Adrenal gland (tissue), 12 donors: ENCODE results near the gene ASIC3. TPM values are rescaled to one million over a fixed set of nuclear protein-coding genes. Genes with fewer than 3 reads are reported as not detected.

Source experiments
- DNase-seq, 7 donors: peaks; one replicate each; pipeline ENCODE4 v3.0.0-alpha.2; 2019 to 2020
- H3K27ac ChIP-seq, 5 donors: fragments of 200-600 bp; sonication (generic) in 4 of 5; 1 replicate in 3 of 5; 2 replicates in 2 of 5; pipeline versions ENCODE4 v1.5.1 to v1.8.0; 2016 to 2020; ENCODE audit warnings: mild to moderate bottlenecking in 1 of 5
- H3K27me3 ChIP-seq: fragments of 200-600 bp; 2 replicates; pipeline ENCODE4 v1.8.0; 2021
- H3K36me3 ChIP-seq, 2 donors: fragments of 200-600 bp; replicated peaks in 1 of 2; 1 replicate in 1 of 2; 2 replicates in 1 of 2; pipeline versions ENCODE4 v1.5.1 to v1.8.0; 2018 to 2022
- H3K4me1 ChIP-seq, 2 donors: fragments of 200-600 bp; replicated peaks in 1 of 2; 1 replicate in 1 of 2; 2 replicates in 1 of 2; pipeline versions ENCODE4 v1.5.1 to v1.8.0; 2018 to 2021
- H3K4me3 ChIP-seq, 4 donors: fragments of 200-600 bp; sonication (generic) in 3 of 4; one replicate each; pipeline ENCODE4 v1.5.1; 2016 to 2018
- H3K9me3 ChIP-seq, 3 donors: fragments of 200-600 bp; sonication (generic) in 1 of 3; replicated peaks in 1 of 3; 1 replicate in 2 of 3; 2 replicates in 1 of 3; pipeline versions ENCODE4 v1.5.1 to v1.8.0; 2016 to 2021
- CTCF ChIP-seq, 6 experiments: fragments of 450-650 bp in 4 of 6; fragments of 200-600 bp in 2 of 6; sonication (generic) in 1 of 6; IDR thresholded peaks; 1 replicate in 5 of 6; 2 replicates in 1 of 6; pipeline versions ENCODE4 v1.5.1 to v1.8.0; 2016 to 2021; ENCODE audit warnings: antibody characterized with exemption in 6 of 6, mild to moderate bottlenecking in 2 of 6, moderate library complexity in 1 of 6
- POLR2A ChIP-seq, 2 donors: fragments of 450-650 bp; IDR thresholded peaks; one replicate each; pipeline ENCODE4 v1.6.1; 2017; ENCODE audit warnings: antibody characterized with exemption in 2 of 2, mild to moderate bottlenecking in 2 of 2, moderate library complexity in 1 of 2
- WGBS, 4 donors: extraction: QIAGEN DNeasy Blood & Tissue Kit in 2 of 4; methylation state at CpG; one replicate each; pipeline versions ENCODE4 v1.1.5 to v1.1.7; 2013 to 2017; 5-methylcytosine and 5-hydroxymethylcytosine counted together
- intact Hi-C, 2 donors: fragments of 100-400 bp; cut with DNase I; formaldehyde crosslinking; loops; one replicate each; pipeline versions ENCODE4 v1.14.1 to v1.15.0; 2022 to 2023
- polyA plus RNA-seq, 3 donors: library from polyadenylated mRNA; stranded (reverse); fragments of 200-250 nt in 2 of 3; fragments of 350-450 nt in 1 of 3; fragmentation: Illumina TruSeq in 1 of 3; extraction: RNeasy Lipid Tissue Mini Kit (QIAGEN cat#74804) in 1 of 3; gene quantifications; one replicate each; pipeline ENCODE4 v1.2.3, GENCODE V29; 2013 to 2014
- total RNA-seq, 9 donors: library from RNA; depleted of rRNA in 4 of 9; stranded (reverse); fragments of >200 nt in 4 of 9; fragments of 120-200 nt in 1 of 9; fragmentation: NEBNext Ultra II Directional in 1 of 9; extraction: Animal tissue kit (Norgen Biotek cat#: 25700) in 1 of 9; gene quantifications; one replicate each; pipeline versions ENCODE4 v1.1.0 to v1.2.4, GENCODE V29; 2013 to 2023
- donor health status: healthy with polysubstance abuse.
- donor health status: Bipolar disorder and iron deficiency.
- donor health status: DM: yes; HTN: yes; CAD: no.
- donor health status: DM: no; HTN: no; CAD: no.
- donor health status: DM: no; HTN: no; CAD: no.
- donor health status: DM: yes; HTN: yes; CAD: no.

ASIC3 gene
- total and polyA plus RNA-seq, 12 donors, result 0.24 to 32.7 (median 1.3) TPM; not detected in 1

- 77 to 94% (median 86%) methylated on average over 2 to 23 of the region's 23 CpGs for WGBS, 4 donors
- TF ChIP-seq CTCF (IDR thresholded peaks at IDR 0.05) (no peak), POLR2A (IDR thresholded peaks at IDR 0.05) (no peak)
- no peaks in the 10 kb centered on the region for H3K9me3 ChIP-seq
- H3K4me1 ChIP-seq, result no peaks in the 10 kb centered on the region
- H3K36me3 ChIP-seq, result no peaks in the 10 kb centered on the region
- no peak overlapping the region for H3K4me3 ChIP-seq
- no peak for DNase-seq
- intact Hi-C loops, result no loop called here
- peak overlapping the region in 1 of 5 donors; percentile 63 for H3K27ac ChIP-seq
- H3K27me3 ChIP-seq, result no peaks in the 10 kb centered on the region
Measured at GRCh38 chr7:151006590-151007300, 41.6 kb upstream of the ASIC3 start.

- no peak for DNase-seq
- intact Hi-C loops, result no loop called here
Measured at GRCh38 chr7:151007469-151007898, 40.8 kb upstream of the ASIC3 start.

GRCh38 chr7:151008143-151008510 is 40.2 kb upstream of the ASIC3 start:
- no peaks in the 10 kb centered on the region for H3K27me3 ChIP-seq
- TF ChIP-seq CTCF (IDR thresholded peaks at IDR 0.05) (no peak), POLR2A (IDR thresholded peaks at IDR 0.05) (no peak)
- no peaks in the 10 kb centered on the region for H3K36me3 ChIP-seq
- WGBS, 4 donors, result 36 to 46% (median 40%) methylated on average over 11 of the region's 11 CpGs
- no peaks in the 10 kb centered on the region for H3K4me1 ChIP-seq
- peak overlapping the region in 1 of 5 donors; percentile 71 for H3K27ac ChIP-seq
- no peaks in the 10 kb centered on the region for H3K9me3 ChIP-seq
- intact Hi-C loops, result no loop called here
- peak overlapping the region in 1 of 4 donors; percentile 38 for H3K4me3 ChIP-seq
- DNase-seq, result peak in 2 of 7 donors; percentile 37 to 49

More at GRCh38 chr7:151007469-151007898, 40.8 kb upstream of the ASIC3 start:
- Histone ChIP-seq H3K4me1 (no peaks in the 10 kb centered on the region), H3K9me3 (no peaks in the 10 kb centered on the region), H3K27ac (peak overlapping the region in 2 of 5 donors; percentile 12 to 63), H3K4me3 (no peak overlapping the region), H3K36me3 (no peaks in the 10 kb centered on the region), H3K27me3 (no peaks in the 10 kb centered on the region)
- no peak for TF ChIP-seq CTCF (IDR thresholded peaks at IDR 0.05)
- TF ChIP-seq POLR2A (IDR thresholded peaks at IDR 0.05), result no peak
- WGBS, 4 donors, result 42 to 75% (median 64%) methylated on average over 6 to 7 of the region's 7 CpGs

- peak; percentile 64 to 75 (median 71) for DNase-seq
- Histone ChIP-seq H3K36me3 (no peaks in the 10 kb centered on the region), H3K9me3 (no peaks in the 10 kb centered on the region), H3K4me3 (peak overlapping the region in 1 of 4 donors; percentile 38), H3K27ac (peak overlapping the region in 1 of 5 donors; percentile 71), H3K27me3 (peaks cover 2% of the 10 kb centered on the region), H3K4me1 (no peaks in the 10 kb centered on the region)
- peak; percentile 52 to 75 (median 70) for TF ChIP-seq CTCF (IDR thresholded peaks at IDR 0.05)
- TF ChIP-seq POLR2A (IDR thresholded peaks at IDR 0.05), result no peak
- 34 to 50% (median 37%) methylated on average over 13 to 40 of the region's 40 CpGs for WGBS, 4 donors
- intact Hi-C loops, result no loop called here
Measured at GRCh38 chr7:151008511-151009323, 39.6 kb upstream of the ASIC3 start.
